ENCODE measurements around the gene BLOC1S1. TPM values are rescaled to one million over a fixed set of nuclear protein-coding genes. Genes with fewer than 3 reads are reported as not detected.

The BLOC1S1 gene
- total RNA-seq, 3 donors from 2014 or later: 141 to 238 (median 162) TPM

GRCh38 chr12:55744340-55745030 lies 28.6 kb downstream of the BLOC1S1 start:
- no peak for TF ChIP-seq POLR2AphosphoS5 (IDR thresholded peaks at IDR 0.05)
- no peak for TF ChIP-seq POLR2A (IDR thresholded peaks at IDR 0.05)
- no peak for TF ChIP-seq CTCF (IDR thresholded peaks at IDR 0.05)
- H3K4me1 ChIP-seq: peaks cover 3 to 4% of the 10 kb centered on the region in 2 donors
- H3K4me3 ChIP-seq: peak overlapping the region; percentile 58 to 86 (median 62)
- H3K27me3 ChIP-seq: no peaks in the 10 kb centered on the region
- no peak for DNase-seq (ENCODE audit: low spot score in 2 of 2)
- H3K27ac ChIP-seq: peak overlapping the region; percentile 55 to 72
- intact Hi-C loops (cut with DNase I; ENCODE audit: low total_unique reads): loop anchor here (1.0 to 5.0 kb wide), 3 partner anchors 75 to 1382 kb away; partner anchors contain the start of gene GPR84
- no peaks in the 10 kb centered on the region for H3K9me3 ChIP-seq
- H3K36me3 ChIP-seq: no peaks in the 10 kb centered on the region

DNA sequence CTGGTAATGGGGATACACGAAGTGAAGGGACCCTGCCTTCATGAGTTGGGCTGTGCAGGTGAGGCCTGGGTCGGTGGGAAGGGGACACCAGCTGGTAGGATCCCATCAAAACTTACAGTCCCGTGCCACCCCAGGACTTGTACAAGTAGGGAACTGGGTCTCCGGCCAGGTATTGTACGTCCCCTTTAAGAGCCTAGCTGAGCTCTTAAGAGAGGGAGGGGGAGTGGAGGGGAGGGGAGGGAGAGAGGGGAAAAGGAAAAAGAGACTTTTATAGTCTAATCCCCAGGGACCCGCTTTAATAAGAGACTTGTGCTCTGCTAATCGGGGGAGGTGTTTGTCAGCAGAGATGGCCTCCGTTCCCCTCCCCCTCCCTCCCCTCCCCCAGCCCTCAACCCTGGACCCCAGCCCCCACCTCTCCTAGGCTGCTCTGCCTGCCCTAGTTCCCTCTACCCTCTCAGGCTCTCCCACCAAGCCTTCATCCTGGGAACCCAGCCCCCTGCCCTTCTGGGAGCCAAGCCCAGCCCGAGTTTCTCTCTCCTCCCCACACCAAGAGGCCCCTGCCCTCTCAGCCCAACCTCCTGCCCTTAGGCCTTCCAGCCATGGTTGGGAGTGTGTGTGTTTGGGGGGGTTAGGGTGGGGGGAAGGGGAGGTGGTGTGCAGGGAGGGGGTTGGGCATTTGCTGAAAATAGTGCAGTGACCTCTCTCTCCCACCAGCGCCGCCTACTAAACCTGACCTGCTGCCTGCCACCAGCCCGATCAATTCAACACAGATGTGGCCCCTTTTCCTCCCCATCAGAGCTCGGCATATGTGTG lies 29.7 kb downstream of the BLOC1S1 start:
- peaks cover 3 to 4% of the 10 kb centered on the region in 2 donors for H3K4me1 ChIP-seq
- no peaks in the 10 kb centered on the region for H3K36me3 ChIP-seq
- peak overlapping the region in 2 of 3 donors; percentile 20 to 48 for H3K4me3 ChIP-seq
- H3K27ac ChIP-seq: peak overlapping the region; percentile 55 to 72
- DNase-seq (ENCODE audit: low spot score in 2 of 2): no peak
- no peaks in the 10 kb centered on the region for H3K27me3 ChIP-seq
- H3K9me3 ChIP-seq: no peaks in the 10 kb centered on the region
- intact Hi-C loops (cut with DNase I; ENCODE audit: low total_unique reads): no loop called here
- TF ChIP-seq POLR2AphosphoS5 (IDR thresholded peaks at IDR 0.05) (no peak), POLR2A (IDR thresholded peaks at IDR 0.05) (no peak), CTCF (IDR thresholded peaks at IDR 0.05) (no peak)

- Histone ChIP-seq H3K36me3 (no peaks in the 10 kb centered on the region), H3K4me1 (peaks cover 3 to 4% of the 10 kb centered on the region in 2 donors), H3K27me3 (no peaks in the 10 kb centered on the region), H3K4me3 (peak overlapping the region in 1 of 3 donors; percentile 48), H3K9me3 (no peaks in the 10 kb centered on the region), H3K27ac (peak overlapping the region; percentile 55 to 72)
- intact Hi-C loops (cut with DNase I; ENCODE audit: low total_unique reads): no loop called here
- no peak for DNase-seq (ENCODE audit: low spot score in 2 of 2)
- TF ChIP-seq CTCF (IDR thresholded peaks at IDR 0.05) (no peak), POLR2A (IDR thresholded peaks at IDR 0.05) (no peak), POLR2AphosphoS5 (IDR thresholded peaks at IDR 0.05) (no peak)
Observed at GRCh38 chr12:55746174-55746912, 30.5 kb downstream of the BLOC1S1 start.

- intact Hi-C loops (cut with DNase I; ENCODE audit: low total_unique reads): no loop called here
- H3K4me3 ChIP-seq: no peak overlapping the region
- no peaks in the 10 kb centered on the region for H3K36me3 ChIP-seq
- H3K9me3 ChIP-seq: no peaks in the 10 kb centered on the region
- H3K27me3 ChIP-seq: no peaks in the 10 kb centered on the region
- peaks cover 3 to 4% of the 10 kb centered on the region in 2 donors for H3K4me1 ChIP-seq
- H3K27ac ChIP-seq: no peak overlapping the region
- TF ChIP-seq POLR2A (IDR thresholded peaks at IDR 0.05) (no peak), CTCF (IDR thresholded peaks at IDR 0.05) (no peak), POLR2AphosphoS5 (IDR thresholded peaks at IDR 0.05) (no peak)
- DNase-seq (ENCODE audit: low spot score in 2 of 2): no peak
Observed at GRCh38 chr12:55746913-55747231, 31.0 kb downstream of the BLOC1S1 start.

Data from breast epithelium (tissue), 4 donors.